ENCODE results near the gene PARD3B.

PARD3B gene

GRCh38 chr2:205499006-205499405 is 953.7 kb downstream of the PARD3B start:
- no peak for DNase-seq (ENCODE audit: low read depth, low spot score)

DNA sequence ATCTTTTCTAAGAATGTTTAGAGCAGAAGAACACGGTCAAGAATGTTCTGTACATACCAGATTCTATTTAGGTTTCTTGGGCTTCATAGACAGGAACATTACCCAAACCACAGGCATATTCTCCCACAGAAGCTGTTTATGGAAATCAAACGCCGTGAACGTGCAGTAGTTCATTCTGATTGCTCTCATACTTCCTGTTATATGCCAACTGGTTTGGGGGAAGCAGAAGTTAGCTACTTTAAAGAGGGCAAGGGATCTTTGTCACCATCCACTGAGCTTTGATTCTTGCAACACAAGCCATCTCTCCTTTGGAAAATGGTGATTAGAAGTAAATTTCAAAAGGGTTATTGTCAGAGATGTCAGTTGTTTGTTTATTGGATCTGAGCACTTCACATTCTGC is 954.8 kb downstream of the PARD3B start:
- DNase-seq (ENCODE audit: low read depth, low spot score): no peak

DNA sequence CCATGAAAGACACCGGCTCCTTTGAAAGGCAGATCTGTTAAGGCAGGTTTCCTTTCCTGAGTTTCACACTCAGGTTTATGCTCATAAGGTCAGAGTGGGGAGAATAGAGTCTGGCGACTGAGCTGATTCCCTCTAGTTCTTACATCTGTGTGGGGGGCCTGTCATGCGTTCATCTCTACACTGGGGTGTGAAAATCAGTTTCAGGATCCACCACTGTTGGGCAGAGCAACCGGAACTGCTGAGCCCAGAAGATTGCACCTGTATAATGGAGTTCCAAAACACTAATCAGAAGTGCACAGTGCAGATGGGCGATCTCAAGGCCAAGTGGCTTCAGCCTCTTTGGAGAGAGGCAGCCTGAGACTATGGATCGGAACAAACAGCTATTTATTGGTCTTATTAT is 955.7 kb downstream of the PARD3B start:
- no peak for DNase-seq (ENCODE audit: low read depth, low spot score)

DNA sequence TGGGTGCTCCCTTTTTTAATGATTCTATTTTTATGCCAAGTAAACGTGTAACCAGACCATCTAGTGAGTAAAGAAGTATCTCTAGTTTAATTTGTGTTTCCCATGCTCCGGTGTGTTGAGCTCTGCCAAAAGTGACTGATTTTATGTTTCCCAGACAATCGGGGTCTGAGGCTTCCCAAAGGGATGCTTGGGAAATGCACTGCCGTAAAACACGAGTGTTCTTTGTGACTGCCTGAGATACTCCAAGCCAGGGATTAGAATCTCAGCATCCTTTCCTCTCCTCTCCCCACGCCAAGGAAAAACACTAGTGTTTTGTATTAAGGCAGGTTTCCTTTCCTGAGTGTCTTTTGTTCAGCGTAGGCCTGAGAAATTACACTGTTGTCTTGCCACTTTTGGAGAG is 956.6 kb downstream of the PARD3B start:
- DNase-seq (ENCODE audit: low read depth, low spot score): no peak

- no peak for DNase-seq (ENCODE audit: low read depth, low spot score)
These were observed 960.1 kb downstream of the PARD3B start for GRCh38 chr2:205505371-205505770.

GRCh38 chr2:205509655-205510054 is 964.4 kb downstream of the PARD3B start:
- no peak for DNase-seq (ENCODE audit: low read depth, low spot score)

- DNase-seq (ENCODE audit: low read depth, low spot score): no peak
These were observed 965.1 kb downstream of the PARD3B start for GRCh38 chr2:205510345-205510744.

DNA sequence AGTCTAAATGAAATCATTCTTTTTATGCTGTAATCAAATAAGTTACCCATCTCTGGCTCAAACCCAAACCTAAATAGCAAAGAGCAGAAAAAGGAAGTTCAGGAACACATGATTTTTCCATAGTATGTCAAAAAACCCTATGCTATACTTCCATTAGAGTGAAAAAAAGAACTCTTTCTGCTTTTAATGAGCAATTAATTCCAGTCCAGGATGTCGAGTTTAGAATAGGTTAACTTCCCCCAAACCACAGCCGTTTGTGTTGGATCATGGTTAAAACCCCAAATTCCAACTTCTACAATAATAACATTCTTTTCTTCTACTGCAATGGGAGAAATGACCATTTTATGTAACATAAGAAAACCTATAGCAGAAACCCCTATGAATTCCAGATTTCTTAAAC is 965.9 kb downstream of the PARD3B start:
- no peak for DNase-seq (ENCODE audit: low read depth, low spot score)

GRCh38 chr2:205511641-205512040 is 966.4 kb downstream of the PARD3B start:
- no peak for DNase-seq (ENCODE audit: low read depth, low spot score)

DNA sequence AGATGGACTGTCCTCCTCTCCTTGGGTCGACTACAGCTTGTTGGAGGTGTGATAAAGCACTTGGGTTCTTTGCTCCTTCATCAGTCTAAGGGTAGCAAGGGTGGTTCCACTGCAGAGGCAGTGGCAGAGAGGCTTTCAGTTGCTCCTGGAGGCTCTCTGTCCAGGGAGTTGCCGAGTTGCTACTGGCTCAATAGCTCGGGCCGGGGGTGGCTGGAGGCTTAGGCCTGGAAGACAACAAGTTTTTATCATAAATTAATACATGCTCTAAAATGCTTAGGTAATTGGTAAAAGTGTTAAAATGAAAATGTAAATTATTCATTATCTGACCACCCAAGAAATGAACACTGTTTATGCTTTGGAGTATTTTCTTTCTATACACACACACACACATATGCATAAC is 975.0 kb downstream of the PARD3B start:
- no peak for DNase-seq (ENCODE audit: low read depth, low spot score)

GRCh38 chr2:205524656-205525055 is 979.4 kb downstream of the PARD3B start:
- no peak for DNase-seq (ENCODE audit: low read depth, low spot score)

GRCh38 chr2:205527801-205528200 is 982.5 kb downstream of the PARD3B start:
- no peak for DNase-seq (ENCODE audit: low read depth, low spot score)

DNA sequence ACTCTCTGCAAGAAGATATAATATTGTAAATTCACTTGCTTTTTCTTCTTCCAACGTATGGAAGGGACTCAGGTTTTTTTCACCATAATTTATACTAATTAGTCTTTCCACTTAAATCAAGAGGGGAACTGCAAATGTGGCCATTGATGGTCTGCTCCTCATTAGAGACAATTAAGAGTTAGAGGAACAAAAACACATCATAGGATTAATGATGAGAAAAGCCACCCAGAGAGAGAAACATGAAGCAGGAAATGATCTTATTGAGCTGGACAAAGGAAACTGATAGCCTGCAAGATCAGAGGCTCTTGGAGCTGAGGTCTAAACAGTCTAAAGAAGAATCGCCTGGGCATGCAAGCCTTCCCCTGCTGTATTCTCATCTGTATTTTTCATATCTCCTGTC is 985.8 kb downstream of the PARD3B start:
- no peak for DNase-seq (ENCODE audit: low read depth, low spot score)

GRCh38 chr2:205531489-205532148 is 986.3 kb downstream of the PARD3B start:
- no peak for DNase-seq (ENCODE audit: low read depth, low spot score)

DNA sequence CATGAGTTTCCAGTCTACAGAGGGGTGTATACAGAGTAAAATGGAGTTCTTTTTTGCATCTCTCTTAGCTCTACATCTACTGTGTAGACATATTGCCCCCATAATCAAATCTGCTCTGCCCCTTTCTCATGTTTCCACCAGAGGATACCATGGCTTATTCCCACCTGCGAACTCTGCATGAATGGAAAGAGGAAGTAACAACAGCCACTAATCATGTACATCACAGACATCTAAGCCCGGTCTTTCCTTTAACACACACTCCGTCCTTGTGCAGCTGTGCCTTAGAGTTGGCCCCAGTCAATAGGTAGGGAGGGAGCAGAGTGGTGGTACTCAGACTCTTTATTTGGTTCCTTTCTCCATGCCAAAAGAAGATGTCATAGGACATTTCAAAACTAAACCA is 989.7 kb downstream of the PARD3B start:
- no peak for DNase-seq (ENCODE audit: low read depth, low spot score)

DNA sequence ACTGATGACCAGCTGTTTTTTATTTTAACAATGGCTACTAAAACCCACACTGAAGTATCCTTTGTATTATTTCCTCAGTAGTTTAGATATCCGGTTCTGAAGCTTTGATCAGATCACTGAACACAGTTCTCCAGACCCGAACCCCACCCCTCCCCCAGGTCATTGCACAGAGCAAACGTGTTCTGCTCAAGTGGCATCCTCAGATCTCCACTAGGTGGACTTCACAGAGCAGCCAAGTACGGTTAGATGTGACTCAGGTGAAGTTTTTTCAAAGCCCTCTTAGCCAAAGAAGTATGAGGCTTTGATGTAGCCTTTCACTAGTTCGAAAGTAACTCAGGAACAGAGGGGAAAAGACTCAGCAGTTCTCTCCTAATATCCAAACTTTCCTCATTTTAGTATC is 994.3 kb downstream of the PARD3B start:
- DNase-seq (ENCODE audit: low read depth, low spot score): no peak

GRCh38 chr2:205540036-205540435 is 994.8 kb downstream of the PARD3B start:
- DNase-seq (ENCODE audit: low read depth, low spot score): no peak

- DNase-seq (ENCODE audit: low read depth, low spot score): no peak
These were observed 998.1 kb downstream of the PARD3B start for GRCh38 chr2:205543262-205543843.

GRCh38 chr2:205543937-205544702 is 998.8 kb downstream of the PARD3B start:
- no peak for DNase-seq (ENCODE audit: low read depth, low spot score)

- DNase-seq (ENCODE audit: low read depth, low spot score): no peak
These were observed 1000.9 kb downstream of the PARD3B start for GRCh38 chr2:205545971-205546816.

- no peak for DNase-seq (ENCODE audit: low read depth, low spot score)
These were observed 1010.4 kb downstream of the PARD3B start for GRCh38 chr2:205555566-205556230.

GRCh38 chr2:205556357-205556756 is 1011.1 kb downstream of the PARD3B start:
- no peak for DNase-seq (ENCODE audit: low read depth, low spot score)

Measured in iPS DF 19.7 (cell line).